SK-N-SH (cell line): ENCODE results near the gene CELA3A. TPM values are rescaled to one million over a fixed set of nuclear protein-coding genes. Genes with fewer than 3 reads are reported as not detected.

Source experiments
- CTCF ChIA-PET: fragments of 300-600, 350-600 bp; formaldehyde crosslinking; extraction: SDS; loops from one replicate; lab custom pipeline; 2021; lab: Yijun Ruan, JAX
- POLR2A ChIA-PET: fragments of 350-600 bp; sonication (Branson Sonifier 250); formaldehyde crosslinking; extraction: SDS; loops from one replicate; lab custom pipeline; 2020; ENCODE audit warnings: antibody characterized with exemption, inconsistent platforms; lab: Yijun Ruan, JAX
- DNase-seq: peaks from one replicate; pipeline ENCODE4 v3.0.0; 2012
- H2AFZ ChIP-seq: fragments of 200-600 bp; sonication (generic); 2 replicates; pipeline ENCODE4 v1.8.1; 2016; ENCODE audit warnings: antibody characterized with exemption, mild to moderate bottlenecking, low read depth
- H3F3A ChIP-seq: fragments of 200-600 bp; sonication (generic); replicated peaks from 2 replicates; pipeline ENCODE3; 2016; ENCODE audit warnings: antibody characterized with exemption, mild to moderate bottlenecking; ENCODE audit not compliant: insufficient read depth
- H3K27ac ChIP-seq, 2 experiments: fragments of 200-500 bp in 1 of 2; fragments of 200-600 bp in 1 of 2; sonication (Bioruptor generic) in 1 of 2; sonication (generic), shearing (Covaris generic) in 1 of 2; 2 replicates each; pipeline versions ENCODE4 v1.5.1 to v1.6.1; 2014 to 2016; ENCODE audit warnings: low read depth in 2 of 2, inconsistent platforms in 1 of 2, low read length in 1 of 2, mild to moderate bottlenecking in 1 of 2, mixed read lengths in 1 of 2
- H3K27me3 ChIP-seq: fragments of 200-600 bp; sonication (generic), shearing (Covaris generic); 2 replicates; pipeline ENCODE4 v1.6.1; 2016; ENCODE audit warnings: mixed run types; ENCODE audit not compliant: insufficient read depth
- H3K36me3 ChIP-seq, 2 experiments: fragments of 200-500 bp in 1 of 2; fragments of 200-600 bp in 1 of 2; sonication (Bioruptor generic) in 1 of 2; sonication (generic) in 1 of 2; replicated peaks in 1 of 2; 2 replicates each; pipeline versions ENCODE3 to v1.5.1; 2014 to 2016; ENCODE audit warnings: low read length in 1 of 2, mild to moderate bottlenecking in 1 of 2; ENCODE audit not compliant: insufficient read depth in 2 of 2, control insufficient read depth in 1 of 2
- H3K4me1 ChIP-seq, 2 experiments: fragments of 200-500 bp in 1 of 2; fragments of 200-600 bp in 1 of 2; sonication (Bioruptor generic) in 1 of 2; sonication (generic), shearing (Covaris generic) in 1 of 2; 2 replicates each; pipeline versions ENCODE4 v1.5.1 to v1.6.1; 2014 to 2016; ENCODE audit warnings: low read depth in 1 of 2, low read length in 1 of 2, mixed run types in 1 of 2; ENCODE audit not compliant: insufficient read depth in 2 of 2, control insufficient read depth in 1 of 2
- H3K4me2 ChIP-seq: fragments of 200-600 bp; sonication (generic), shearing (Covaris generic); 2 replicates; pipeline ENCODE4 v1.6.1; 2017; ENCODE audit warnings: mixed run types
- H3K4me3 ChIP-seq, 2 experiments: fragments of 200-500 bp in 1 of 2; fragments of 200-600 bp in 1 of 2; sonication (Bioruptor generic) in 1 of 2; sonication (generic), shearing (Covaris generic) in 1 of 2; 2 replicates each; pipeline versions ENCODE4 v1.5.1 to v1.8.1; 2014 to 2016; ENCODE audit warnings: low read depth in 2 of 2, inconsistent platforms in 1 of 2, low read length in 1 of 2, mild to moderate bottlenecking in 1 of 2, mixed read lengths in 1 of 2, moderate library complexity in 1 of 2
- H3K79me2 ChIP-seq: fragments of 200-600 bp; sonication (generic); 2 replicates; pipeline ENCODE4 v1.8.1; 2017; ENCODE audit warnings: mild to moderate bottlenecking; ENCODE audit not compliant: insufficient read depth
- H3K9ac ChIP-seq: fragments of 200-600 bp; sonication (generic); 2 replicates; pipeline ENCODE4 v1.6.1; 2017; ENCODE audit warnings: mixed run types
- H3K9me2 ChIP-seq: fragments of 200-600 bp; sonication (generic); 2 replicates; pipeline ENCODE4 v1.6.1; 2017; ENCODE audit warnings: mixed run types
- H3K9me3 ChIP-seq: fragments of 200-600 bp; sonication (generic); 2 replicates; pipeline ENCODE4 v1.6.1; 2017; ENCODE audit warnings: mixed run types, mild to moderate bottlenecking, moderate library complexity
- H4K20me1 ChIP-seq: fragments of 200-600 bp; sonication (generic); 2 replicates; pipeline ENCODE4 v1.6.1; 2017; ENCODE audit warnings: mild to moderate bottlenecking, mixed run types; ENCODE audit not compliant: insufficient read depth
- CHD2 ChIP-seq: fragments of 150-350 bp; IDR thresholded peaks from 2 replicates; pipeline ENCODE4 v1.6.1; 2018; ENCODE audit warnings: low read length; ENCODE audit not compliant: partially characterized antibody
- EP300 ChIP-seq, 2 experiments: IDR thresholded peaks; 2 replicates each; pipeline versions ENCODE4 v1.4.0 to v1.6.1; 2012; ENCODE audit warnings: borderline replicate concordance in 1 of 2, low read depth in 1 of 2, low read length in 1 of 2
- FOXJ3 ChIP-seq: sonication (generic); formaldehyde crosslinking; IDR thresholded peaks from 2 replicates; pipeline ENCODE4 v1.5.1; 2020; ENCODE audit warnings: mild to moderate bottlenecking, missing genetic modification reagents
- FOXM1 ChIP-seq: IDR thresholded peaks from 2 replicates; pipeline ENCODE4 v1.4.0; 2012; ENCODE audit warnings: low read depth, mild to moderate bottlenecking
- GABPA ChIP-seq: IDR thresholded peaks from 2 replicates; pipeline ENCODE4 v1.4.0; 2012; ENCODE audit warnings: low read depth, mild to moderate bottlenecking
- GATA2 ChIP-seq: sonication (generic); formaldehyde crosslinking; IDR thresholded peaks from 2 replicates; pipeline ENCODE4 v1.5.0; 2020; ENCODE audit warnings: mild to moderate bottlenecking, missing genetic modification reagents
- MEF2A ChIP-seq: IDR thresholded peaks from 2 replicates; pipeline ENCODE4 v1.4.0; 2012; ENCODE audit warnings: low read depth, borderline replicate concordance
- MXI1 ChIP-seq: IDR thresholded peaks from 2 replicates; pipeline ENCODE4 v1.6.1; 2012; ENCODE audit warnings: mild to moderate bottlenecking, low read depth, low read length, improper control_type of control experiment
- NRF1 ChIP-seq: IDR thresholded peaks from 2 replicates; pipeline ENCODE4 v1.6.1; 2012; ENCODE audit warnings: low read depth, mild to moderate bottlenecking, low read length
- POLR2AphosphoS5 ChIP-seq: IDR thresholded peaks from 2 replicates; pipeline ENCODE4 v1.6.1; 2012; ENCODE audit warnings: low read depth, low read length
- RAD21 ChIP-seq: IDR thresholded peaks from 2 replicates; pipeline ENCODE4 v1.6.1; 2012; ENCODE audit warnings: mild to moderate bottlenecking, low read length
- RCOR1 ChIP-seq: fragments of 150-350 bp; IDR thresholded peaks from 2 replicates; pipeline ENCODE4 v1.6.1; 2017; ENCODE audit warnings: antibody characterized with exemption, low read length
- REST ChIP-seq: IDR thresholded peaks from 2 replicates; pipeline ENCODE4 v1.6.1; 2012; ENCODE audit warnings: mild to moderate bottlenecking, low read depth, low read length, moderate library complexity
- RFX5 ChIP-seq: IDR thresholded peaks from 2 replicates; pipeline ENCODE4 v1.6.1; 2012; ENCODE audit warnings: mild to moderate bottlenecking, improper control_type of control experiment, low read length
- RXRA ChIP-seq: IDR thresholded peaks from 2 replicates; pipeline ENCODE4 v1.4.0; 2012; ENCODE audit warnings: low read depth, mild to moderate bottlenecking, borderline replicate concordance
- SIN3A ChIP-seq: IDR thresholded peaks from 2 replicates; pipeline ENCODE4 v1.6.1; 2012; ENCODE audit warnings: low read depth, mild to moderate bottlenecking, low read length, moderate library complexity, borderline replicate concordance
- SMC3 ChIP-seq: IDR thresholded peaks from 2 replicates; pipeline ENCODE4 v1.6.1; 2012; ENCODE audit warnings: low read depth, low read length, improper control_type of control experiment
- ZBTB33 ChIP-seq: IDR thresholded peaks from 2 replicates; pipeline ENCODE4 v1.4.0; 2012; ENCODE audit warnings: low read depth, borderline replicate concordance
- WGBS: methylation state at CpG from one replicate; pipeline ENCODE4 v1.1.6; 2017; ENCODE audit warnings: low lambda C conversion rate; 5-methylcytosine and 5-hydroxymethylcytosine counted together
- polyA plus RNA-seq, 3 experiments: library from polyadenylated mRNA; depleted of rRNA; stranded (reverse); fragments of >200 nt; gene quantifications; 2 replicates each; pipeline ENCODE4 v1.2.3, GENCODE V29; 2012

Gene CELA3A
- polyA plus RNA-seq, 1 of the 3 experiments (the other 2 are of a cell fraction): not detected

- TF ChIP-seq ZBTB33 (no peak), RCOR1 (no peak)
Observed at GRCh38 chr1:22050330-22050729, 48.9 kb downstream of the CELA3A start (continued).

GRCh38 chr1:22051607-22052114 is 50.2 kb downstream of the CELA3A start:
- TF ChIP-seq FOXM1 (no peak), GABPA (no peak), RAD21 (no peak)
- CTCF ChIA-PET: interaction anchor here (0.7 to 1.8 kb wide), 3 partner anchors 26 to 86 kb away, joined by 3 to 5 read pairs (median 3); no protein-coding TSS in a partner anchor
- Histone ChIP-seq H3K4me3 (no peak overlapping the region), H3K36me3 (peaks cover 0 to 19% of the 10 kb centered on the region in 2 experiments), H3K9me2 (no peaks in the 10 kb centered on the region), H3K9ac (no peak overlapping the region), H3K27me3 (no peaks in the 10 kb centered on the region), H3K4me2 (no peak overlapping the region), H3K79me2 (peaks cover 39% of the 10 kb centered on the region), H2AFZ (peak overlapping the region; percentile 90), H4K20me1 (peaks cover 33% of the 10 kb centered on the region), H3K9me3 (no peaks in the 10 kb centered on the region), H3K4me1 (peaks cover 0 to 5% of the 10 kb centered on the region in 2 experiments; a peak in 3 of 4 replicates), H3F3A (peaks cover 10% of the 10 kb centered on the region), H3K27ac (no peak overlapping the region)
- 93% methylated on average over 13 of the region's 13 CpGs for WGBS
- no peak for DNase-seq
- POLR2A ChIA-PET: interaction anchor here (1.0 to 2.8 kb wide), 4 partner anchors 20 to 60 kb away, joined by 3 to 29 read pairs (median 8); no protein-coding TSS in a partner anchor

- Histone ChIP-seq H3K9me2 (no peaks in the 10 kb centered on the region), H3K4me3 (peak within 1 kb of the TSS; percentile 70 to 86), H2AFZ (peak within 1 kb of the TSS; percentile 90), H3K4me1 (peaks cover 0 to 5% of the 10 kb centered on the region in 2 experiments; a peak in 3 of 4 replicates), H4K20me1 (peaks cover 40% of the 10 kb centered on the region), H3K79me2 (peaks cover 46% of the 10 kb centered on the region), H3K9me3 (no peaks in the 10 kb centered on the region), H3K9ac (peak within 1 kb of the TSS; percentile 99), H3F3A (peaks cover 10% of the 10 kb centered on the region), H3K36me3 (peaks cover 2 to 22% of the 10 kb centered on the region in 2 experiments), H3K4me2 (peak within 1 kb of the TSS; percentile 94), H3K27ac (peak within 1 kb of the TSS; percentile 88 to 92), H3K27me3 (no peaks in the 10 kb centered on the region)
- POLR2A ChIA-PET: interaction anchor here (1.0 to 2.8 kb wide), 5 partner anchors 20 to 299 kb away, joined by 3 to 29 read pairs (median 3); no protein-coding TSS in a partner anchor
- WGBS: 29% methylated on average over 39 of the region's 81 CpGs
- CTCF ChIA-PET: interaction anchor here (0.7 to 1.8 kb wide), 5 partner anchors 27 to 423 kb away, joined by 3 to 7 read pairs (median 4); no protein-coding TSS in a partner anchor
- DNase-seq: peak; percentile 98
- TF ChIP-seq RXRA (no peak), RFX5 (0 out of 2 replicates have a peak, but pooled peaks have one; percentile 21), MXI1 (peak; percentile 68), GATA2 (CRISPR knock-in tag) (no peak), MEF2A (no peak), POLR2AphosphoS5 (peak; percentile 97), EP300 (IDR thresholded peaks at IDR 0.05; ENCODE audit: borderline replicate concordance in 1 of 2, low read depth in 1 of 2, low read length in 1 of 2) (0 out of 4 replicates have a peak, but pooled peaks of 1 of the 2 experiments have one; percentile 9), FOXJ3 (CRISPR knock-in tag) (peak; percentile 63; the same call in 1 of the 2 replicates), SIN3A (0 out of 2 replicates have a peak, but pooled peaks have one; percentile 21), SMC3 (no peak), CHD2 (peak; percentile 66), NRF1 (peak; percentile 95), REST (peak; percentile 50; the same call in 1 of the 2 replicates)
Observed at GRCh38 chr1:22052115-22053016, 50.9 kb downstream of the CELA3A start, which contains the start of gene CDC42. TSS of gene CDC42 (plus strand) at chr1:22052709. CDS start at chr1:22078479, 25,770 bp downstream.
